K562 (cell line): Measurements from ENCODE around the gene ANGEL2. TPM values are rescaled to one million over a fixed set of nuclear protein-coding genes. Genes with fewer than 3 reads are reported as not detected.

Experiments
- ATAC-seq: fragments of 200-7000 bp; cut with Tn5 transposase; 3 replicates; pipeline ENCODE4 v1.9.1; 2020; ENCODE audit warnings: moderate library complexity
- BruUV-seq: library from RNA; stranded (reverse); fragments of 400-500 nt; replicated peaks from 2 replicates; lab custom pipeline; 2021; lab: Mats Ljungman, UMichigan
- CTCF ChIA-PET: fragments of 300-600 bp; formaldehyde crosslinking; extraction: SDS; loops from one replicate; lab custom pipeline; 2021; ENCODE audit warnings: low intra/inter-chr PET ratio; lab: Yijun Ruan, JAX
- POLR2A ChIA-PET: fragments of 300-600, 350-650 bp; sonication (Branson Sonifier 250); formaldehyde crosslinking; extraction: SDS; loops from one replicate; lab custom pipeline; 2021; ENCODE audit warnings: antibody characterized with exemption, inconsistent platforms; lab: Yijun Ruan, JAX
- DNase-seq, 4 experiments: peaks; one replicate each; pipeline versions ENCODE4 v3.0.0 to v3.0.0-alpha.2; 2011 to 2018; ENCODE audit warnings: low spot score in 3 of 4, mixed read lengths in 3 of 4; ENCODE audit errors: extremely low read depth in 1 of 4
- FAIRE-seq: peaks from 2 replicates; lab custom pipeline; 2011; peaks lifted over from hg19 to GRCh38; lab: Jason Lieb, UNC
- H2AFZ ChIP-seq: 2 replicates; pipeline ENCODE4 v1.6.0; 2011; ENCODE audit warnings: low read depth, low read length, control low read depth, inconsistent platforms
- H3K27ac ChIP-seq: fragments of 200-600 bp; 3 replicates; pipeline ENCODE4 v1.8.0; 2011; ENCODE audit warnings: low read depth, mild to moderate bottlenecking, control low read depth, inconsistent platforms, low read length, moderate library complexity, mixed read lengths; ENCODE audit errors: extremely low read depth
- H3K27me3 ChIP-seq, 2 experiments: fragments of 300-600 bp in 1 of 2; 2 replicates in 1 of 2; 3 replicates in 1 of 2; pipeline versions ENCODE4 v1.6.0 to v1.8.0; 2011; ENCODE audit warnings: inconsistent platforms in 2 of 2, low read length in 2 of 2, mild to moderate bottlenecking in 1 of 2, mixed read lengths in 1 of 2, moderate library complexity in 1 of 2; ENCODE audit not compliant: control insufficient read depth in 2 of 2, insufficient read depth in 2 of 2
- H3K36me3 ChIP-seq: fragments of 300-600 bp; 3 replicates; pipeline ENCODE4 v1.8.0; 2011; ENCODE audit warnings: mild to moderate bottlenecking, low read length, inconsistent platforms; ENCODE audit not compliant: control insufficient read depth, insufficient read depth
- H3K4me1 ChIP-seq, 2 experiments: fragments of 200-600 bp in 1 of 2; replicated peaks in 1 of 2; 2 replicates in 1 of 2; 3 replicates in 1 of 2; pipeline versions ENCODE4 v1.5.1 to v1.8.0; 2011; ENCODE audit warnings: inconsistent platforms in 2 of 2, low read length in 2 of 2, mild to moderate bottlenecking in 1 of 2, mixed read lengths in 1 of 2, moderate library complexity in 1 of 2; ENCODE audit not compliant: control insufficient read depth in 2 of 2, insufficient read depth in 2 of 2
- H3K4me2 ChIP-seq: 2 replicates; pipeline ENCODE4 v1.6.1; 2011; ENCODE audit warnings: low read length, control low read depth, inconsistent platforms, mixed read lengths; ENCODE audit not compliant: insufficient read depth
- H3K4me3 ChIP-seq: fragments of 200-600 bp; sonication (generic), shearing (Covaris generic); 2 replicates; pipeline ENCODE4 v1.5.1; 2016; ENCODE audit warnings: control low read depth, inconsistent platforms
- H3K79me2 ChIP-seq: fragments of 200-600 bp; 3 replicates; pipeline ENCODE4 v1.8.0; 2011; ENCODE audit warnings: low read length, inconsistent platforms; ENCODE audit not compliant: control insufficient read depth, insufficient read depth
- H3K9ac ChIP-seq, 2 experiments: 2 replicates each; pipeline versions ENCODE4 v1.6.0 to v1.6.1; 2011; ENCODE audit warnings: low read depth in 2 of 2, low read length in 2 of 2, control low read depth in 1 of 2, inconsistent platforms in 1 of 2, mild to moderate bottlenecking in 1 of 2, mixed read lengths in 1 of 2; ENCODE audit not compliant: insufficient read depth in 1 of 2
- H3K9me1 ChIP-seq: one replicate; pipeline ENCODE4 v1.6.0; 2011; ENCODE audit warnings: inconsistent platforms, mild to moderate bottlenecking, low read length, moderate library complexity; ENCODE audit not compliant: control insufficient read depth, insufficient read depth
- H3K9me3 ChIP-seq: replicated peaks from 2 replicates; pipeline ENCODE4 v1.5.1; 2011; ENCODE audit warnings: low read depth, low read length, inconsistent platforms; ENCODE audit not compliant: control insufficient read depth, insufficient read depth
- H4K20me1 ChIP-seq: replicated peaks from 2 replicates; pipeline ENCODE4 v1.6.1; 2011; ENCODE audit warnings: low read length, inconsistent platforms, mixed read lengths; ENCODE audit not compliant: control insufficient read depth, insufficient read depth
- ARID1B ChIP-seq: fragments of 450-650 bp; IDR thresholded peaks from 2 replicates; pipeline ENCODE4 v1.6.1; 2016; ENCODE audit warnings: antibody characterized with exemption, mild to moderate bottlenecking, inconsistent platforms
- DACH1 ChIP-seq: fragments of 450-650 bp; IDR thresholded peaks from 2 replicates; pipeline ENCODE4 v1.6.1; 2018; ENCODE audit not compliant: partially characterized antibody
- ESRRA ChIP-seq: fragments of 450-650 bp; IDR thresholded peaks from 2 replicates; pipeline ENCODE4 v1.6.1; 2014; ENCODE audit warnings: low read depth, mild to moderate bottlenecking, moderate library complexity, borderline replicate concordance
- FOSL1 ChIP-seq: fragments of 200-800 bp; sonication (Bioruptor generic); conservative IDR thresholded peaks from 2 replicates; pipeline ENCODE4 v1.6.1; 2016; ENCODE audit warnings: missing genetic modification characterization, missing compliant biosample characterization
- HDAC2 ChIP-seq: fragments of 450-650 bp; IDR thresholded peaks from 2 replicates; pipeline ENCODE4 v1.6.1; 2016; ENCODE audit warnings: mild to moderate bottlenecking
- LEF1 ChIP-seq: fragments of 450-650 bp; IDR thresholded peaks from 2 replicates; pipeline ENCODE4 v1.6.1; 2016; ENCODE audit warnings: mild to moderate bottlenecking
- MYNN ChIP-seq, 2 experiments: sonication (generic); formaldehyde crosslinking in 1 of 2; IDR thresholded peaks; 2 replicates each; pipeline versions ENCODE4 v1.5.0 to v1.6.1; 2016 to 2020; ENCODE audit warnings: antibody characterized with exemption in 1 of 2, missing genetic modification reagents in 1 of 2
- NFE2 ChIP-seq: IDR thresholded peaks from 2 replicates; pipeline ENCODE4 v1.6.1; 2014; ENCODE audit warnings: antibody characterized with exemption, low read depth
- SMARCA4 ChIP-seq: fragments of 450-650 bp; IDR thresholded peaks from 2 replicates; pipeline ENCODE4 v1.6.1; 2016
- TEAD4 ChIP-seq, 2 experiments: sonication (generic) in 1 of 2; formaldehyde crosslinking in 1 of 2; IDR thresholded peaks; 2 replicates each; pipeline versions ENCODE4 v1.6.1 to v1.8.0; 2012 to 2022; ENCODE audit warnings: borderline replicate concordance in 1 of 2, inconsistent platforms in 1 of 2, low read length in 1 of 2, mild to moderate bottlenecking in 1 of 2, missing genetic modification reagents in 1 of 2
- ZNF174 ChIP-seq: fragments of 250-450 bp; sonication (Bioruptor Pico); IDR thresholded peaks from 2 replicates; pipeline ENCODE4 v1.4.0; 2020; ENCODE audit warnings: mild to moderate bottlenecking
- ZNF561 ChIP-seq: fragments of 450-650 bp; formaldehyde crosslinking; conservative IDR thresholded peaks from 2 replicates; pipeline ENCODE4 v1.4.0; 2020; ENCODE audit warnings: mild to moderate bottlenecking, moderate library complexity
- WGBS: fragments of 100-300 bp; shearing (Covaris generic); methylation state at CpG from one replicate; pipeline ENCODE4 v1.1.6; 2016; ENCODE audit warnings: low coverage, mixed read lengths; ENCODE audit not compliant: insufficient coverage; ENCODE audit errors: missing lambda C conversion rate; 5-methylcytosine and 5-hydroxymethylcytosine counted together
- in situ Hi-C: fragments of 300-500 bp; cut with MboI; formaldehyde crosslinking; loops from 4 replicates; pipeline ENCODE4 v1.15.0; 2018; ENCODE audit warnings: inconsistent platforms, mixed read lengths
- intact Hi-C: fragments of 100-400 bp; cut with micrococcal nuclease; formaldehyde crosslinking; loops from 2 replicates; pipeline ENCODE4 v1.14.2; 2022
- polyA plus RNA-seq, 8 experiments: library from polyadenylated mRNA; depleted of rRNA in 4 of 8; stranded (reverse) in 5 of 8; unstranded in 3 of 8; fragments of >200 nt; fragmentation: Nextera tagmentation in 2 of 8; fragmentation: Illumina TruSeq in 1 of 8; extraction: Ambion mirVana in 2 of 8; extraction: Trizol in 1 of 8; gene quantifications; 2 replicates each; pipeline versions ENCODE4 v1.2.1 to v1.2.3, GENCODE V29; 2011 to 2014; ENCODE audit warnings: inconsistent platforms in 1 of 8, missing spikeins in 1 of 8
- total RNA-seq, 7 experiments: library from RNA; depleted of rRNA in 6 of 7; stranded (reverse); fragments of >200 nt in 6 of 7; fragmentation: Illumina TruSeq in 2 of 7; extraction: Trizol in 2 of 7; gene quantifications; 2 replicates each; pipeline versions ENCODE4 v1.2.1 to v1.2.3, GENCODE V29; 2011 to 2021; ENCODE audit warnings: low replicate concordance in 1 of 7
- TF ChIP-seq, protein P1 (sequence below): fragments of 450-650 bp; IDR thresholded peaks from 2 replicates; pipeline ENCODE4 v1.6.1; 2016; ENCODE audit warnings: low read depth
- TF ChIP-seq, protein P2 (sequence below), 2 experiments: fragments of 450-650 bp in 1 of 2; sonication (generic) in 1 of 2; formaldehyde crosslinking in 1 of 2; IDR thresholded peaks in 1 of 2; conservative IDR thresholded peaks in 1 of 2; 2 replicates each; pipeline versions ENCODE4 v1.6.1 to v1.8.1; 2016 to 2023; ENCODE audit warnings: mild to moderate bottlenecking in 2 of 2, moderate library complexity in 2 of 2, inconsistent platforms in 1 of 2, missing genetic modification reagents in 1 of 2

Gene ANGEL2
- total and polyA plus RNA-seq, 9 of the 15 experiments (the other 6 are each of a cell fraction or from before 2014, with no cell fraction given), result 6.8 to 34.6 (median 26.2) TPM

DNA sequence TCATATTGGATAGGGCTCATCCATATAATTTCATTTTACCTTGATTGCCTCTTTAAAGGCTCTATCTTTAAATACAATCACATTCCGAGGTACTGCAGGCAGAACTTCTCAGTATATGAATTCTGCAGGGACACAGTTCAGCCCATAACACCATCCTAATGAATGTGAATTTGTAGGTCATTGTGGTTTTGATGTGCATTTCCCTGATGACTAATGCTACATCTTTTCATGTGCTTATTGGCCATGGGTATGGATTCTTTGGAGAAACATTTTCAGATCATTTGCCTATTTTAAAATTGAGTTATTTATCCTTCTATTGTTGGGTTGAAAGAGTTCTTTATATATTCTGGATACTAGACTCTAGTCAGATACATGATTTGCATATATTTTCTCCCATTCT, 25.8 kb upstream of the ANGEL2 start:
- FAIRE-seq (no peak), ATAC-seq (no peak), DNase-seq (no peak)
- intact Hi-C loops, result no loop called here
- Histone ChIP-seq H3K4me2 (no peak overlapping the region; the same call in 1 of the 2 replicates), H3K9me3 (no peaks in the 10 kb centered on the region), H4K20me1 (no peaks in the 10 kb centered on the region), H3K4me1 (peaks cover 10 to 24% of the 10 kb centered on the region in 2 experiments), H3K9me1 (no peaks in the 10 kb centered on the region), H3K4me3 (no peak overlapping the region), H2AFZ (peak overlapping the region; percentile 67), H3K9ac (no peak overlapping the region), H3K27me3 (no peaks in the 10 kb centered on the region), H3K27ac (peak overlapping the region; percentile 1; the same call in 1 of the 3 replicates), H3K36me3 (no peaks in the 10 kb centered on the region), H3K79me2 (no peaks in the 10 kb centered on the region)
- ChIA-PET POLR2A (interaction anchor here (0.7 to 1.0 kb wide), 2 partner anchors 20 to 21 kb away, joined by 3 read pairs; no protein-coding TSS in a partner anchor), CTCF (no interaction called here)
- in situ Hi-C loops, result no loop called here
- WGBS, result 3% methylated on average over 1 of the region's 1 CpG
- no TSS peak for BruUV-seq
- peak; percentile 39; the same call in 1 of the 2 replicates for TF ChIP-seq SMARCA4
- peak; percentile 26 for TF ChIP-seq DACH1
- 0 out of 2 replicates have a peak, but pooled peaks have one; percentile 30 for TF ChIP-seq HDAC2
- no peak for TF ChIP-seq MYNN (IDR thresholded peaks at IDR 0.05)
- TF ChIP-seq MYNN (CRISPR knock-in tag; IDR thresholded peaks at IDR 0.05), result no peak
- TF ChIP-seq, protein P1, sequence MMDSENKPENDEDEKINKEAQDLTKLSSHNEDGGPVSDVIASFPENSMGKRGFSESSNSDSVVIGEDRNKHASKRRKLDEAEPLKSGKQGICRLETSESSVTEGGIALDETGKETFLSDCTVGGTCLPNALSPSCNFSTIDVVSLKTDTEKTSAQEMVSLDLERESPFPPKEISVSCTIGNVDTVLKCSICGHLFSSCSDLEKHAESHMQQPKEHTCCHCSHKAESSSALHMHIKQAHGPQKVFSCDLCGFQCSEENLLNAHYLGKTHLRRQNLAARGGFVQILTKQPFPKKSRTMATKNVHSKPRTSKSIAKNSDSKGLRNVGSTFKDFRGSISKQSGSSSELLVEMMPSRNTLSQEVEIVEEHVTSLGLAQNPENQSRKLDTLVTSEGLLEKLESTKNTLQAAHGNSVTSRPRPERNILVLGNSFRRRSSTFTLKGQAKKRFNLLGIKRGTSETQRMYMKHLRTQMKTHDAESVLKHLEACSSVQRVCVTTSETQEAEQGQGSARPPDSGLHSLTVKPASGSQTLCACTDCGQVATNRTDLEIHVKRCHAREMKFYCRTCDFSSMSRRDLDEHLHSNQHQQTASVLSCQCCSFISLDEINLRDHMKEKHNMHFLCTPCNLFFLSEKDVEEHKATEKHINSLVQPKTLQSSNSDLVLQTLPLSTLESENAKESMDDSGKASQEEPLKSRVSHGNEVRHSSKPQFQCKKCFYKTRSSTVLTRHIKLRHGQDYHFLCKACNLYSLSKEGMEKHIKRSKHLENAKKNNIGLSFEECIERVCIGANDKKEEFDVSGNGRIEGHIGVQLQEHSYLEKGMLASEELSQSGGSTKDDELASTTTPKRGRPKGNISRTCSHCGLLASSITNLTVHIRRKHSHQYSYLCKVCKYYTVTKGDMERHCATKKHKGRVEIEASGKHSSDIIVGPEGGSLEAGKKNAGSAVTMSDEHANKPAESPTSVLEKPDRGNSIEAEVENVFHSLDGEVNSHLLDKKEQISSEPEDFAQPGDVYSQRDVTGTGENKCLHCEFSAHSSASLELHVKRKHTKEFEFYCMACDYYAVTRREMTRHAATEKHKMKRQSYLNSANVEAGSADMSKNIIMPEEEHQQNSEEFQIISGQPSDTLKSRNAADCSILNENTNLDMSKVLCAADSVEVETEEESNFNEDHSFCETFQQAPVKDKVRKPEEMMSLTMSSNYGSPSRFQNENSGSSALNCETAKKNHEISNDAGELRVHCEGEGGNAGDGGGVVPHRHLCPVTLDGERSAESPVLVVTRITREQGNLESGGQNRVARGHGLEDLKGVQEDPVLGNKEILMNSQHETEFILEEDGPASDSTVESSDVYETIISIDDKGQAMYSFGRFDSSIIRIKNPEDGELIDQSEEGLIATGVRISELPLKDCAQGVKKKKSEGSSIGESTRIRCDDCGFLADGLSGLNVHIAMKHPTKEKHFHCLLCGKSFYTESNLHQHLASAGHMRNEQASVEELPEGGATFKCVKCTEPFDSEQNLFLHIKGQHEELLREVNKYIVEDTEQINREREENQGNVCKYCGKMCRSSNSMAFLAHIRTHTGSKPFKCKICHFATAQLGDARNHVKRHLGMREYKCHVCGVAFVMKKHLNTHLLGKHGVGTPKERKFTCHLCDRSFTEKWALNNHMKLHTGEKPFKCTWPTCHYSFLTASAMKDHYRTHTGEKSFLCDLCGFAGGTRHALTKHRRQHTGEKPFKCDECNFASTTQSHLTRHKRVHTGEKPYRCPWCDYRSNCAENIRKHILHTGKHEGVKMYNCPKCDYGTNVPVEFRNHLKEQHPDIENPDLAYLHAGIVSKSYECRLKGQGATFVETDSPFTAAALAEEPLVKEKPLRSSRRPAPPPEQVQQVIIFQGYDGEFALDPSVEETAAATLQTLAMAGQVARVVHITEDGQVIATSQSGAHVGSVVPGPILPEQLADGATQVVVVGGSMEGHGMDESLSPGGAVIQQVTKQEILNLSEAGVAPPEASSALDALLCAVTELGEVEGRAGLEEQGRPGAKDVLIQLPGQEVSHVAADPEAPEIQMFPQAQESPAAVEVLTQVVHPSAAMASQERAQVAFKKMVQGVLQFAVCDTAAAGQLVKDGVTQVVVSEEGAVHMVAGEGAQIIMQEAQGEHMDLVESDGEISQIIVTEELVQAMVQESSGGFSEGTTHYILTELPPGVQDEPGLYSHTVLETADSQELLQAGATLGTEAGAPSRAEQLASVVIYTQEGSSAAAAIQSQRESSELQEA, result 0 out of 2 replicates have a peak, but pooled peaks have one; percentile 25
- peak; percentile 80 for TF ChIP-seq FOSL1
- peak; percentile 17; the same call in 1 of the 2 replicates for TF ChIP-seq TEAD4 (IDR thresholded peaks at IDR 0.05; ENCODE audit: low read length)
- TF ChIP-seq TEAD4 (CRISPR knock-in tag; IDR thresholded peaks at IDR 0.05; ENCODE audit: borderline replicate concordance), result no peak
- no peak for TF ChIP-seq ZNF561
- peak; percentile 63; the same call in 1 of the 2 replicates for TF ChIP-seq ESRRA
- TF ChIP-seq, protein P2, sequence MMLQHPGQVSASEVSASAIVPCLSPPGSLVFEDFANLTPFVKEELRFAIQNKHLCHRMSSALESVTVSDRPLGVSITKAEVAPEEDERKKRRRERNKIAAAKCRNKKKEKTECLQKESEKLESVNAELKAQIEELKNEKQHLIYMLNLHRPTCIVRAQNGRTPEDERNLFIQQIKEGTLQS (IDR thresholded peaks at IDR 0.05), result peak; percentile 74
- TF ChIP-seq, protein P2 (CRISPR knock-in tag; conservative IDR thresholded peaks at IDR 0.05), result no peak
- TF ChIP-seq ZNF174 (CRISPR knock-in tag), result no peak
- peak; percentile 37 for TF ChIP-seq ARID1B
- peak; percentile 59 for TF ChIP-seq NFE2
- TF ChIP-seq LEF1, result 0 out of 2 replicates have a peak, but pooled peaks have one; percentile 21
